Mesothelial cell of epicardium (in vitro differentiated cells): Measurements from ENCODE around the gene TRIM34. TPM values are rescaled to one million over a fixed set of nuclear protein-coding genes. Genes with fewer than 3 reads are reported as not detected.
"Not testable (repeated sequence)": the region's sequence is repeated elsewhere in the genome, so short reads cannot be mapped to it uniquely, and the experiment has no call there.

Source experiments
- DNase-seq, 2 experiments: peaks; one replicate each; pipeline ENCODE4 v3.0.0; 2021; ENCODE audit warnings: low spot score in 2 of 2; ENCODE audit not compliant: unreplicated experiment in 2 of 2
- H3K27ac Mint-ChIP-seq: 2 replicates; pipeline ENCODE4 v1.8.0; 2021; ENCODE audit warnings: mixed read lengths
- H3K27me3 Mint-ChIP-seq: 2 replicates; pipeline ENCODE4 v1.8.0; 2021; ENCODE audit warnings: low read depth, mixed read lengths
- H3K36me3 Mint-ChIP-seq: 2 replicates; pipeline ENCODE4 v1.8.0; 2021; ENCODE audit warnings: mixed read lengths
- H3K4me1 Mint-ChIP-seq: 2 replicates; pipeline ENCODE4 v1.8.0; 2021; ENCODE audit warnings: mixed read lengths
- H3K4me3 Mint-ChIP-seq: 2 replicates; pipeline ENCODE4 v1.8.0; 2021; ENCODE audit warnings: mild to moderate bottlenecking, moderate library complexity, mixed read lengths
- H3K9me3 Mint-ChIP-seq: 2 replicates; pipeline ENCODE4 v1.8.0; 2021; ENCODE audit warnings: mixed read lengths
- CTCF ChIP-seq: fragments of 200-600 bp; sonication (generic); IDR thresholded peaks from one replicate; pipeline ENCODE4 v1.5.0; 2021; ENCODE audit warnings: antibody characterized with exemption; ENCODE audit not compliant: unreplicated experiment
- total RNA-seq: library from RNA; stranded (reverse); gene quantifications from 3 replicates; pipeline ENCODE4 v1.2.1, GENCODE V29; 2021

Gene TRIM34
- total RNA-seq, 1 donor from 2014 or later, result 5.0 TPM

- H3K36me3 Mint-ChIP-seq, result peaks cover 34% of the 10 kb centered on the region
- H3K27me3 Mint-ChIP-seq, result no peaks in the 10 kb centered on the region
- H3K9me3 Mint-ChIP-seq, result peaks cover 12% of the 10 kb centered on the region
- TF ChIP-seq CTCF, result no peak
- DNase-seq, result no peak
- no peaks in the 10 kb centered on the region for H3K4me1 Mint-ChIP-seq
- H3K4me3 Mint-ChIP-seq, result no peak overlapping the region
- H3K27ac Mint-ChIP-seq, result no peak overlapping the region
Measured at GRCh38 chr11:5643585-5643984, 18.8 kb downstream of the TRIM34 start.

GRCh38 chr11:5646139-5646538 lies 21.3 kb downstream of the TRIM34 start:
- Mint-ChIP-seq H3K4me3 (no peak overlapping the region), H3K27me3 (no peaks in the 10 kb centered on the region), H3K36me3 (peaks cover 23% of the 10 kb centered on the region), H3K4me1 (no peaks in the 10 kb centered on the region), H3K27ac (no peak overlapping the region), H3K9me3 (peaks cover 15% of the 10 kb centered on the region)
- no peak for TF ChIP-seq CTCF
- DNase-seq, result no peak

- H3K27ac Mint-ChIP-seq, result no peak overlapping the region
- no peaks in the 10 kb centered on the region for H3K4me1 Mint-ChIP-seq
Measured at GRCh38 chr11:5655474-5655873, 30.7 kb downstream of the TRIM34 start.

GRCh38 chr11:5656956-5657355 lies 32.2 kb downstream of the TRIM34 start:
- H3K27ac Mint-ChIP-seq, H3K4me3 Mint-ChIP-seq, H3K4me1 Mint-ChIP-seq, DNase-seq, H3K27me3 Mint-ChIP-seq: not testable (repeated sequence)
- peaks cover 22% of the 10 kb centered on the region for H3K36me3 Mint-ChIP-seq
- peaks cover 29% of the 10 kb centered on the region for H3K9me3 Mint-ChIP-seq

More at GRCh38 chr11:5655474-5655873, 30.7 kb downstream of the TRIM34 start:
- no peak for TF ChIP-seq CTCF
- Mint-ChIP-seq H3K36me3 (peaks cover 19% of the 10 kb centered on the region), H3K9me3 (peaks cover 42% of the 10 kb centered on the region), H3K27me3 (no peaks in the 10 kb centered on the region), H3K4me3 (no peak overlapping the region)
- DNase-seq, result no peak

- no peaks in the 10 kb centered on the region for H3K4me1 Mint-ChIP-seq
- DNase-seq, result no peak
- H3K4me3 Mint-ChIP-seq, result no peak overlapping the region
- H3K27ac Mint-ChIP-seq, result no peak overlapping the region
- no peak for TF ChIP-seq CTCF
- H3K9me3 Mint-ChIP-seq, result peaks cover 20% of the 10 kb centered on the region
- H3K36me3 Mint-ChIP-seq, result peaks cover 23% of the 10 kb centered on the region
- no peaks in the 10 kb centered on the region for H3K27me3 Mint-ChIP-seq
Measured at GRCh38 chr11:5658318-5658717, 33.5 kb downstream of the TRIM34 start.

GRCh38 chr11:5663511-5663910 lies 38.7 kb downstream of the TRIM34 start:
- Mint-ChIP-seq H3K27ac (no peak overlapping the region), H3K4me1 (peaks cover 17% of the 10 kb centered on the region), H3K9me3 (no peaks in the 10 kb centered on the region), H3K4me3 (no peak overlapping the region), H3K27me3 (no peaks in the 10 kb centered on the region), H3K36me3 (peaks cover 47% of the 10 kb centered on the region)
- no peak for DNase-seq
- TF ChIP-seq CTCF, result no peak
